K562 (cell line): ENCODE results near the gene ACER3. TPM values are rescaled to one million over a fixed set of nuclear protein-coding genes. Genes with fewer than 3 reads are reported as not detected.

Experiments used
- ATAC-seq: fragments of 200-7000 bp; cut with Tn5 transposase; 3 replicates; pipeline ENCODE4 v1.9.1; 2020; ENCODE audit warnings: moderate library complexity
- BruUV-seq: library from RNA; stranded (reverse); fragments of 400-500 nt; replicated peaks from 2 replicates; lab custom pipeline; 2021; lab: Mats Ljungman, UMichigan
- CTCF ChIA-PET: fragments of 300-600 bp; formaldehyde crosslinking; extraction: SDS; loops from one replicate; lab custom pipeline; 2021; ENCODE audit warnings: low intra/inter-chr PET ratio; lab: Yijun Ruan, JAX
- POLR2A ChIA-PET: fragments of 300-600, 350-650 bp; sonication (Branson Sonifier 250); formaldehyde crosslinking; extraction: SDS; loops from one replicate; lab custom pipeline; 2021; ENCODE audit warnings: antibody characterized with exemption, inconsistent platforms; lab: Yijun Ruan, JAX
- DNase-seq, 4 experiments: peaks; one replicate each; pipeline versions ENCODE4 v3.0.0 to v3.0.0-alpha.2; 2011 to 2018; ENCODE audit warnings: low spot score in 3 of 4, mixed read lengths in 3 of 4; ENCODE audit errors: extremely low read depth in 1 of 4
- FAIRE-seq: peaks from 2 replicates; lab custom pipeline; 2011; peaks lifted over from hg19 to GRCh38; lab: Jason Lieb, UNC
- H2AFZ ChIP-seq: 2 replicates; pipeline ENCODE4 v1.6.0; 2011; ENCODE audit warnings: low read depth, low read length, control low read depth, inconsistent platforms
- H3K27ac ChIP-seq: fragments of 200-600 bp; 3 replicates; pipeline ENCODE4 v1.8.0; 2011; ENCODE audit warnings: low read depth, mild to moderate bottlenecking, control low read depth, inconsistent platforms, low read length, moderate library complexity, mixed read lengths; ENCODE audit errors: extremely low read depth
- H3K27me3 ChIP-seq, 2 experiments: fragments of 300-600 bp in 1 of 2; 2 replicates in 1 of 2; 3 replicates in 1 of 2; pipeline versions ENCODE4 v1.6.0 to v1.8.0; 2011; ENCODE audit warnings: inconsistent platforms in 2 of 2, low read length in 2 of 2, mild to moderate bottlenecking in 1 of 2, mixed read lengths in 1 of 2, moderate library complexity in 1 of 2; ENCODE audit not compliant: control insufficient read depth in 2 of 2, insufficient read depth in 2 of 2
- H3K36me3 ChIP-seq: fragments of 300-600 bp; 3 replicates; pipeline ENCODE4 v1.8.0; 2011; ENCODE audit warnings: mild to moderate bottlenecking, low read length, inconsistent platforms; ENCODE audit not compliant: control insufficient read depth, insufficient read depth
- H3K4me1 ChIP-seq, 2 experiments: fragments of 200-600 bp in 1 of 2; replicated peaks in 1 of 2; 2 replicates in 1 of 2; 3 replicates in 1 of 2; pipeline versions ENCODE4 v1.5.1 to v1.8.0; 2011; ENCODE audit warnings: inconsistent platforms in 2 of 2, low read length in 2 of 2, mild to moderate bottlenecking in 1 of 2, mixed read lengths in 1 of 2, moderate library complexity in 1 of 2; ENCODE audit not compliant: control insufficient read depth in 2 of 2, insufficient read depth in 2 of 2
- H3K4me2 ChIP-seq: 2 replicates; pipeline ENCODE4 v1.6.1; 2011; ENCODE audit warnings: low read length, control low read depth, inconsistent platforms, mixed read lengths; ENCODE audit not compliant: insufficient read depth
- H3K4me3 ChIP-seq: fragments of 200-600 bp; sonication (generic), shearing (Covaris generic); 2 replicates; pipeline ENCODE4 v1.5.1; 2016; ENCODE audit warnings: control low read depth, inconsistent platforms
- H3K79me2 ChIP-seq: fragments of 200-600 bp; 3 replicates; pipeline ENCODE4 v1.8.0; 2011; ENCODE audit warnings: low read length, inconsistent platforms; ENCODE audit not compliant: control insufficient read depth, insufficient read depth
- H3K9ac ChIP-seq, 2 experiments: 2 replicates each; pipeline versions ENCODE4 v1.6.0 to v1.6.1; 2011; ENCODE audit warnings: low read depth in 2 of 2, low read length in 2 of 2, control low read depth in 1 of 2, inconsistent platforms in 1 of 2, mild to moderate bottlenecking in 1 of 2, mixed read lengths in 1 of 2; ENCODE audit not compliant: insufficient read depth in 1 of 2
- H3K9me1 ChIP-seq: one replicate; pipeline ENCODE4 v1.6.0; 2011; ENCODE audit warnings: inconsistent platforms, mild to moderate bottlenecking, low read length, moderate library complexity; ENCODE audit not compliant: control insufficient read depth, insufficient read depth
- H3K9me3 ChIP-seq: replicated peaks from 2 replicates; pipeline ENCODE4 v1.5.1; 2011; ENCODE audit warnings: low read depth, low read length, inconsistent platforms; ENCODE audit not compliant: control insufficient read depth, insufficient read depth
- H4K20me1 ChIP-seq: replicated peaks from 2 replicates; pipeline ENCODE4 v1.6.1; 2011; ENCODE audit warnings: low read length, inconsistent platforms, mixed read lengths; ENCODE audit not compliant: control insufficient read depth, insufficient read depth
- ADNP ChIP-seq: fragments of 200-800 bp; sonication (Bioruptor generic); IDR thresholded peaks from 2 replicates; pipeline ENCODE4 v1.6.1; 2016; ENCODE audit warnings: missing genetic modification characterization, missing compliant biosample characterization
- DEAF1 ChIP-seq: fragments of 450-650 bp; formaldehyde crosslinking; IDR thresholded peaks from 2 replicates; pipeline ENCODE4 v1.4.0; 2020; ENCODE audit warnings: mild to moderate bottlenecking, moderate library complexity
- HNRNPLL ChIP-seq: fragments of 200-400 bp; formaldehyde crosslinking; IDR thresholded peaks from 2 replicates; pipeline ENCODE4 v1.6.1; 2017; ENCODE audit warnings: low read length, low read depth, mild to moderate bottlenecking; ENCODE audit not compliant: poor library complexity, severe bottlenecking
- KDM5B ChIP-seq: fragments of 200-600 bp; sonication (generic); IDR thresholded peaks from 2 replicates; pipeline ENCODE4 v1.6.1; 2012; ENCODE audit warnings: low read depth, mild to moderate bottlenecking, moderate library complexity, low read length, control low read depth, inconsistent platforms; ENCODE audit not compliant: insufficient replicate concordance
- MAFF ChIP-seq: IDR thresholded peaks from 2 replicates; pipeline ENCODE4 v1.6.1; 2012; ENCODE audit warnings: low read length, improper control_type of control experiment
- TAL1 ChIP-seq: fragments of 450-650 bp; IDR thresholded peaks from 2 replicates; pipeline ENCODE4 v1.6.1; 2016; ENCODE audit warnings: mild to moderate bottlenecking
- ZBTB9 ChIP-seq: fragments of 450-650 bp; formaldehyde crosslinking; IDR thresholded peaks from 2 replicates; pipeline ENCODE4 v1.4.0; 2020; ENCODE audit warnings: mild to moderate bottlenecking, moderate library complexity
- ZFPM2 ChIP-seq: fragments of 250-450 bp; sonication (Bioruptor Pico); IDR thresholded peaks from 2 replicates; pipeline ENCODE4 v1.5.1; 2022; ENCODE audit warnings: mild to moderate bottlenecking
- ZNF274 ChIP-seq: IDR thresholded peaks from 2 replicates; pipeline ENCODE4 v1.6.1; 2011; ENCODE audit warnings: low read depth, mild to moderate bottlenecking, low read length, moderate library complexity, borderline replicate concordance
- ZNF280A ChIP-seq: fragments of 450-650 bp; IDR thresholded peaks from 2 replicates; pipeline ENCODE4 v1.6.1; 2018; ENCODE audit warnings: mild to moderate bottlenecking, low read depth; ENCODE audit not compliant: partially characterized antibody
- WGBS: fragments of 100-300 bp; shearing (Covaris generic); methylation state at CpG from one replicate; pipeline ENCODE4 v1.1.6; 2016; ENCODE audit warnings: low coverage, mixed read lengths; ENCODE audit not compliant: insufficient coverage; ENCODE audit errors: missing lambda C conversion rate; 5-methylcytosine and 5-hydroxymethylcytosine counted together
- in situ Hi-C: fragments of 300-500 bp; cut with MboI; formaldehyde crosslinking; loops from 4 replicates; pipeline ENCODE4 v1.15.0; 2018; ENCODE audit warnings: inconsistent platforms, mixed read lengths
- intact Hi-C: fragments of 100-400 bp; cut with micrococcal nuclease; formaldehyde crosslinking; loops from 2 replicates; pipeline ENCODE4 v1.14.2; 2022
- polyA plus RNA-seq, 8 experiments: library from polyadenylated mRNA; depleted of rRNA in 4 of 8; stranded (reverse) in 5 of 8; unstranded in 3 of 8; fragments of >200 nt; fragmentation: Nextera tagmentation in 2 of 8; fragmentation: Illumina TruSeq in 1 of 8; extraction: Ambion mirVana in 2 of 8; extraction: Trizol in 1 of 8; gene quantifications; 2 replicates each; pipeline versions ENCODE4 v1.2.1 to v1.2.3, GENCODE V29; 2011 to 2014; ENCODE audit warnings: inconsistent platforms in 1 of 8, missing spikeins in 1 of 8
- total RNA-seq, 7 experiments: library from RNA; depleted of rRNA in 6 of 7; stranded (reverse); fragments of >200 nt in 6 of 7; fragmentation: Illumina TruSeq in 2 of 7; extraction: Trizol in 2 of 7; gene quantifications; 2 replicates each; pipeline versions ENCODE4 v1.2.1 to v1.2.3, GENCODE V29; 2011 to 2021; ENCODE audit warnings: low replicate concordance in 1 of 7

The ACER3 gene
- total and polyA plus RNA-seq, 9 of the 15 experiments (the other 6 are each of a cell fraction or from before 2014, with no cell fraction given) = 2.0 to 23.8 (median 9.5) TPM

GRCh38 chr11:76835036-76835435 is 25.7 kb upstream of the ACER3 start:
- ChIA-PET POLR2A (interaction anchor here (1.1 kb wide), 1 partner anchor 11 kb away, joined by 3 read pairs; no protein-coding TSS in a partner anchor), CTCF (no interaction called here)

More at GRCh38 chr11:76835036-76835435, 25.7 kb upstream of the ACER3 start:
- Histone ChIP-seq H3K9ac (no peak overlapping the region), H3K27me3 (no peaks in the 10 kb centered on the region), H2AFZ (no peak overlapping the region), H3K4me1 (peaks cover 24 to 30% of the 10 kb centered on the region in 2 experiments; a peak in 3 of 5 replicates), H3K9me3 (no peaks in the 10 kb centered on the region), H3K27ac (no peak overlapping the region), H3K9me1 (no peaks in the 10 kb centered on the region), H3K4me2 (no peak overlapping the region), H3K79me2 (no peaks in the 10 kb centered on the region), H3K4me3 (no peak overlapping the region), H4K20me1 (no peaks in the 10 kb centered on the region), H3K36me3 (no peaks in the 10 kb centered on the region)
- FAIRE-seq (no peak), DNase-seq (no peak), ATAC-seq (no peak)
- TF ChIP-seq TAL1 (no peak), ADNP (no peak), DEAF1 (CRISPR knock-in tag) (no peak), ZNF280A (no peak), ZFPM2 (no peak), MAFF (no peak), HNRNPLL (no peak), ZNF274 (no peak), KDM5B (no peak), ZBTB9 (CRISPR knock-in tag) (no peak)
- in situ Hi-C loops = no loop called here
- WGBS = 97% methylated on average over 2 of the region's 2 CpGs
- BruUV-seq = no TSS peak
- intact Hi-C loops = loop anchor here (5.0 kb wide), 1 partner anchor 33 kb away; no protein-coding TSS in a partner anchor
